Activated T-helper 1 cell treated with Interleukin-2 at 50 U/mL for 16 hours (primary cell): ENCODE results near the gene BTAF1.

Experiments used
- DNase-seq: peaks from one replicate; pipeline ENCODE4 v3.0.0-alpha.2; 2020; ENCODE audit warnings: low read depth

Gene BTAF1

DNA sequence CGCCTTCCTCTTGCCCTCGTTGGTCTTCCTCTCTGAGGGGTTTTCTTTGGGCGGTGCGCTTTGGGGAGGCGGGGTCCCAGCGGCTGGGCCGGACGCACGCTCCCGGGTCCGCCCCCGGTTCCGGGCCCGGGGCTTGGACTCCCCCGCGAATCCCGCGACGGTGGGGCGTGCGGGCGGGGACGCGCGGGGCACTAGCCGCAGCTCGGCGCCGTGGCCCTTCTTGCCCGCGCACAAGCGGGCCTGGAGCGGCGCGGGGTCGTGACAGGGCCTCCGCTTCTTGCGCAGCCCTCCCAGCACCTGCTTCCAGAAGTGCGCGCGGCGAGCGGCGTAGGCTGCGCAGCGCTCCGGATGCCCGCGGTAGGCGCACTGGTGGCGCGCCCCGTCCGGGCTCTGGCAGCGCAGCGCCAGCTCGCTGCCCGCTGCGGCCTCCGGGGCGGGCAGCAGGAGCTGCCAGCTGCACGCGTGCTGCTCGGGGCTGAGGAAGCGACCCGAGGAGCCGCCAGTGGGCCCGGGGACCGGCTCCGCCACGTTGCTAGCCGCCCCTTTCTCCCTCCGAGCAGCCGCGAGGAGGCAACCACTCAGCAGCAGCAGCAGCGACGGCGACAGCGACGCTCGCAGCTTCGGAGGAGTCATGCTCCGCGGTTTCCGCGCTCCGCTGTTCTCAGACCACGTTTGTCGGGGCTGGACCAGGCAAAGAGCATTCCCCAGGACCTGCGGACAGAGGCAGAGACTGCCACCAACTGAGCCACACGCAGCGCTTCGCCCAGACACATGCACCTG is 15.0 kb upstream of the BTAF1 start:
- peak; percentile 50 for DNase-seq

DNA sequence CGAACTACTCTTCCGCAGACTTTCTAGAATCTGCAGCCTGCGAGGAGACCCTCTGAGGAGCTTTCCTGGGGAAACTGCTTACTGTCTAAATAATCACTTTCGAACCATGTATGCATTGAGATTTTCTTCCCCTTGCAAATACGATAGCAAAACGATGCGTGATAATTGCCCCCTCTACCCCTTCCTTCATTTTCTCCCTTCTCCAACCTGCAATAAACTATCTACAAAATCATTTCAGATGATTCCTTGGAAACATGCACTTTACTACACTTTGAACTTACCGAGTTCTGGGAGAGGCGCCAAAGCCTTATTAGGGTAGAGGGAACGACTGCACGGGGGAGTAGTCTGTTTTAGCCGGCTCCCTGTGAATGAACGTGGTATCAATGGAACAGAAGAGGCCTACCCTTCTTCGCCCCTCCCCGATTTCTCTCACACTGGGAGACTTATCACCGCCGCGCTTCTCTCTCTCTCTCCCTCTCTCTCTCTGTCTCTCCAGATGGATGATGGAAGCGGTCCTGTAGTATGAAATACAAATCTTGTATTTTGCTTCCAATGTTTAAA is 14.4 kb upstream of the BTAF1 start, which contains the start of gene FGFBP3:
TSS of gene FGFBP3 (minus strand) at position 370 of the 561 bp plus-strand sequence. CDS start 517 bp downstream, outside the sequence.
- DNase-seq = no peak

DNA sequence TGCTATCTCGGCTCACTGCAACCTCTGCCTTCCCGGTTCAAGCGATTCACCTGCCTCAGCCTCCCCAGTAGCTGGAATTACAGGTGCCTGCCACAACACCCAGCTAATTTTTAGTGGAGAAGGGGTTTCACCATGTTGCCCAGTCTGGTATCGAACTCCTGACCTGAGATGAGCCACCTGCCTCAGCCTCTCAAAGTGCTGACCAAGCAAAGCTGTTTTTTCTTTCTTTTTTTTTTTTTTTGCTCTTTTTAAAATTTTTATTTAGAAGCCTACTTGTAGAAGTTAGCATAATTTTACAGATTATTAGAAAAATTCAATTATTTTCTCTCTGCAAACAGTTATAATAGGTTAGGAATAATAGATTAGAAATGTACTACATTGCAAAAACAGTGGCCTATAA is 13.1 kb upstream of the BTAF1 start:
- no peak for DNase-seq

DNA sequence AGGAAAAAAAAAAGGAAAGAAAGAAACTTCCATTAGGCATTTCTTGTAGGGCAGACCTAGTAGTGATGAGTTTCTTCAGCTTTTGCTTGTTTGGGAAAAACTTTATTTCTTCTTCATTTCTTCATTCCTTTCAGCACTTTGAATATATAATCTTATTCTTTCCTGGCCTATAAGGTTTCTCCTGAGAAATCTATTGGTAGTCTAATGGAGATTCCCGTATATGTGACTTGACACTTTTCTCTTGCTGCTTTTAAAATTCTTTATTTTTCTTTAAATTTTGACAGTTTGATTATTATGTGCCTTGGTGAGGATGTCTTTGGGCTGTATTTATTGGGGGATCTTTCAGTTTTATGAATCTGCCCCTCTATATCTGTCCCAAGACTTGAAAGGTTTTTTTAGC is 3.9 kb upstream of the BTAF1 start:
- no peak for DNase-seq

DNA sequence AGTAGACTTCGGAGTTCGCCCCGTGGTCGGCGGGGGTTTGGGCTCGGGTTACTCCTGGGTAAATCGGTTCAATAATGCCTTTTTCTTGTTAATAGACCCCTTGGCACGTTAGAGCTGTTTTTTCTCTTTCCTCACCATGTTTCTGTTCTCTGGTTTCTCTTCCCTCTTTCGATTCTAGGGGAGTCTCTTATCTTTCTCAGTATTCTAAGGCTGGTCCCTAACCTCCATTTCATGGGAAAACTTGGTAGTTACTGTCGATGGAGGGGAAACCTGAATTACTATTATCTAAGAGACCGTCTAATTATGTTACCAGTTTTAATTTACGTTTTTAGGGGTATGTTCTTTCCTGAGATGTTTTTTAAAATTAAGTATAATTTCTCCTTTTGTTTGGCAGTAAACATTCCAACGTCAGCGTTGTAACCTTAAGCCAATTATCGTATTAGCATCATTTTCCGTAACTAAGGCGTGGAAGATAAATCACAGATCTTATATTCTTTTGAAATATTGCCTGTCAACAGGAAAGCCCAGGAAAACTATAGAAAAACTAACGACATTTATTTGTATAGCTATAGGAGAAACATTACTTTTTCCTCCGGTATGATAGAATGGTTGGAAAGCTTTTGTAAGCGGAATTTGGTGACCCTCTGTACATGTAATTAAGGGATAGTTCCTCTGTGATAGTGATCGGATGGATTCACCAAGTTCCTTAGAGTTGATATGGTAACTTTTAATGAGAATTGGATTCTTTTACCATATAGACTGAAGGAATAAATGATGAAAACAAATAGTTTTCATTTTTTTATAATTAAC is 847 bp downstream of the BTAF1 start:
- DNase-seq = no peak

DNA sequence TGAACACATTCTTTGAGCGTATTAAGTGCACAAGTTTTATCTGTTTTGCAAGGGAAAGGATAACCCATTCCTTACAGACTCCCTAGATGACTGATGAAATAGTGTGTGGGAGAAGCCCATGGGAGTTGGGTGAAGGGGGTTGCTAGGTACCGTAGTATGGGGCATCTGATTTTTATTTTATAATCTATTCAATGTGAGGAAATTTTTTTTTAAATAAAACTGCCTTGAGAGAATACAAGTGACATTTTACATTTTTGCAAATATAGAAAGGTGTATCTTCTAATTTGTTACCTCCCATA is 1.4 kb downstream of the BTAF1 start:
- no peak for DNase-seq

DNA sequence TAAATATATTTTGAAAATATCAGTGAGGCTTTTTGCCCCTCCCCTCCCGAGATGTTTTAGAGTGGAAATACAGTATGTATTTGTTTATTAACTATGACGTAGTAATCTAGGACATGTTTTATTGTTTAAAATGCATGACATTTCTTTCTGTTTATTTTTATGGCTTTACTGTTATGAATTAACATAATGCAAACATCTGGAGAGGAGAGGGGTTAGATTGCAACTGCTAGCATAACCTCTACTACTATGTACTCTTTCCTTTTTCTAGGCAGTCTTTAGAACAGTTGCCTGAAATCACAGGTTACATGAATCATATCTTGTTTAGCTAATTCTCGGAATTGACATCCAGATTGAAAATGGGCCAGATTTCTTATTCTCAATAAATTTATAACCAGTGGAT is 7.4 kb downstream of the BTAF1 start:
- no peak for DNase-seq

DNA sequence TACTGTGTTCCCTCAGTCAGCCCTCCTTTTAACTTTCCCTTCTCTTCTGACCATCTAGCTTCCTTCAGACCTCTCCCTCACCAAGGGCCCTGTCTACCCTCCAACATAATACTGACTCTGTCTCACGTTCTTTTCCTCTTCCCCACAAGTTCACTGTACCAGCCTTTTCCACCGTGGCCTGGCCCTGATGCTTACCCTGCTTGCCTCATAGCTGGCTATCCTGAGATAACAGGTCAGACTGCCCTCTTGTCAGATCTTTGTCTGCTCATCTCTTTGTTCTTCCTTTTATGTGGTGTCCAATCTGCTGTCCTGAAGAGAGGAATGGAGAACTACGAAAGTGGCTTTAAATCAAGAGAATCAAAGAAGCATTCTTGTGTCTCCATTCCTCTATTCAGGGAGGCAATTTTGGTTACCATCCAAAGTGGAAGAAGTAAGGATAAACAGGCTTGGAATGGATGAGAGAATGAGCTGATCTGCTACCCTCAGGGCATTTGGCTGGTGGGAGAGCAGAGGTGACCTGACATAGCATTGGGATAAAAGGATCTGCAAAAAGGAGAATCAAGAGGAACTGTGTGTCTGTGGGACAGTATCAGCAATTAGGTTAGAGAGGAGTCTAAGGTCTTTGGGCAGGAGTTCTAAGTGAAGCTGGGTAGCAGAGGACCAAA is 8.1 kb downstream of the BTAF1 start:
- no peak for DNase-seq

DNA sequence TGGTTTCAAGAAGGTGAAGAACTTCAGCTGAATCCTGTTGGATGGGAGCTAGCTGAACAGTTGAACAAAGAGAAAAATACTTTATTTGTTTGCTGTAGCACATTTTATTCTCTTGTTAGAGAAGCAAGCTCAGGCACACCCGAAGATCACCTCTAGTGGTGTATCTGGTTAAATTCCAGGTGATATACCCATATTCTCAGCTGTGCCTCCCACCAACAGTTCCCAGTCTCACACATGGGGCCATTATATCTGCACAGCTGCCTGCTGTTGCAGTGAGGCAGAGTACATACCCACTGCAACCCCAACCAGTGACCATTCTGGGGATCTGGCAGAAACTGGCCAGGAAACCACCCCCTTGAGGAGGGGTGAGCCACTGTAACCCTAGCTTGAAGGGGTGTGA is 9.2 kb downstream of the BTAF1 start:
- no peak for DNase-seq

DNA sequence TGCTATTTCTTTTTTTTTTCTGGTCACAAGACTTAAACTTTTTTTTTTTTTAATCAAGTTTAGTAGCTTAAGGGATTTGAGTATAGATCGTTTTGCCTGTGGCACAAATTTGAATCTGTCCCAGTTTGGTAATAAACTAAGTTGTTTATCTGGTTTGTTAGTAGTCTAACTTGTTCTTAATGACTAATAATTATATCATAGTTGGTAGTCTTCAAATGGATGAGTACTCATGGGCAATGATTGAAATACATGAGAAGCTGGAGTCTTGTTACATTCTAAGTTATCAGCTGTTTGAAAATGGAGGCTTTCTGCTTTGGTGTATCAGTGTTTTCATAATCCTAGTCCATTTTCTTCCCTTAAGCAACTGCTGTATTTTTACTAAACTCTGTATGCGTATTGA is 12.3 kb downstream of the BTAF1 start:
- no peak for DNase-seq

DNA sequence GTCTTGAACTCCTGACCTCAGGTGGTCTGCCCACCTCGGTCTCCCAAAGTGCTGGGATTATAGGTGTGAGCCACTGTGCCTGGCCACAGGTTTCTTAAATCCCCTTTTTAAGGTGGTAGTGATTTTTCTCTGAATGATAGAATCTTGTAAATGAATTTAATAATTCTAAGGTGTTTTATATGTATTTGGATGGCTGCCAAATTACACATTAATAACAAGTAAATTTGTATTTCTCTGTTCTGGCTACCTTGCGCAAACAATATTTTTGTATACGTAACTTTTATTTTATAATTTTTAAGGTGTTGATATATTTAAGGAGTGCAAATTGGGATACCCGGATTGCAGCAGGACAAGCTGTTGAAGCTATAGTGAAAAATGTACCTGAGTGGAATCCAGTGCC is 16.1 kb downstream of the BTAF1 start:
- no peak for DNase-seq

DNA sequence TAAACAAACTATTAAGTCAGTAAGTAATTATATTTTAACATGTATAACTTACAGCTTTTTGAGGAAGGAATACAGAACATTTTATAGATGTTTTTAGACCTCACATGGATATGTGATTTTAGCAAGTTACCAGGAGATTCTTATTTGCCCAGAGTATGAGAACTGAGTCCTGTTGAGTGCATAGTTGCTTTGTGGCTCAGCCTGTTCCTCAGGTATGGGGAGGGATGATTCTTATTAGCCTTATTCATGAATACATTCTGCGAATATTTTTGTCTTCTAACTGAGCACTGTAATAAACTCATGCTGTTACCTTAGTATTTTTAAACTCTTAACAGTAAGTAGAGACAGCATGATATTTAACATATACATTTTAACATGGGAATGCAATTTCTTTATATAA is 17.9 kb downstream of the BTAF1 start:
- no peak for DNase-seq

DNA sequence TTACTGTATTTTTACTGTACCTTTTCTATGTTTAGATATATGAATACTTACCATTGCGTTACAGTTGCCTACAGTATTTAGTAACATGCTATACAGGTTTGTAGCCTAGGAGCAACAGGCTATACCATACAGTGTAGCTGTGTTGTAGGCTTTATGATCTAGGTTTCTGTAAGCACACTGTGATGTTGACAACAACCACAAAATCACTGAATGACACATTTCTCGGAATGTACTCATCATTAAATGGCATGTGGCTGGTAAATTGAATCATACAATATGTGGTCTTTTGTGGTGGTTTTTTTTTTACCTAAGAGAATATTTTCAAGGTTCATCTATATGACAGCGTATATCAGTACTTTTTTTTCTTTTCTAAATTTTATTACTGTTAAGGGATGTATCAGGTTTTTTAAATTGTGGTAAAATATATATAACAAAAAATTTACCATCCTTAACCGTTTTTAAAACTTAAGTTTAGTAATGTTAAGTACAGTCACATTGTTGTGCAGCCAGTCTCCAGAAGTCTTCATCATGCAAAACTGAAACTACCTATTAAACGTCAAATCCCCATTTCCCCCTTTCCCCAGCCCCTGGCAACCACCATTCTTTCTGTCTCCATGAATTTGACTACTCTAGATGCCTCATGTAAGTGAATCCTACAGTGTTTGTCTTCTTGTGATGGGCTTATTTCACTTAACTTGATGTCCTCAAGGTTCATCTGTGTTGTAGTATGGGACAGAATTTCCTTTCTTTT is 21.5 kb downstream of the BTAF1 start:
- no peak for DNase-seq

DNA sequence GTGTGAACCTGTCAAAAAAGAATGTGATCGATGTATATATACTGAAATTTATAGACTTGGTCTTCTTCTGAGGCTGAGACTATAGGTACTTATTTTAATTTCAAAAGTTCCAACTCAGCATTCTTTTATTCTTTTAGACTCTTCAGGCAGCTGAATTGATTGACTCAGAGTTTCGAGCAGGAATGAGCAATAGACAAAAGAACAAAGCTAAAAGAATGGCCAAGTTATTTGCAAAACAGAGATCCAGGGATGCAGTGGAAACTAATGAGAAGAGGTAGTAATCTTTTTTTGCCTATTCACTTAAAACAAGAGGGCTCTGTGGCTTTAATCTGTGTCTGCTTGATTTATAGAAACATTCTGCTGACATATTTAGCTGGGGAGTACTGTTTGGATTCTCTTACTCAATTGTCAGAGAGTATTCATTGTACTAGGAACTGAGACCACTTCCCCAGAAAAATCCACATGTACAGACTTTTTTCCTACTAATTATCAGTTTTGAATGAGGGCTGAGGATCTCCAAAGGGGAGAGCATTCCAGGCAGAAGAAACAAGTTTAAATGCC is 30.1 kb downstream of the BTAF1 start:
- DNase-seq = no peak

DNA sequence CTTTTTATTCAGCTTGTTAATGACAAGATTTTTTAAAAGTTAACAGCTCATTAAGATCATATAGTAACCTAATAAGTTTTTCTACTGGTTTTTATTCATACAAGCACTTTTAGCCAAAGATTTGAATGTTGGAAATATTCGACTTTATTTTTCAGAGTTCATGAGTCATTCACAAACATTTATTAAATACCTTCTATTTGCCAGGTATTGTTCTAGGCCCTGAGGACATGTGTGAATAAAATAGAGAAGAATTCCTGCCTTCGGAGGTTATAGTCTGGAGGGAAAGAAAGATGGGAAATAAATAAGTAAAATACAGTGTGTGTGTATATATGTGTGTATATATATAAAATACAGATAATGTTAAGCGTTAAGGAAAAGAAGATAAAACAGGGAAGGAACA is 31.5 kb downstream of the BTAF1 start:
- no peak for DNase-seq

DNA sequence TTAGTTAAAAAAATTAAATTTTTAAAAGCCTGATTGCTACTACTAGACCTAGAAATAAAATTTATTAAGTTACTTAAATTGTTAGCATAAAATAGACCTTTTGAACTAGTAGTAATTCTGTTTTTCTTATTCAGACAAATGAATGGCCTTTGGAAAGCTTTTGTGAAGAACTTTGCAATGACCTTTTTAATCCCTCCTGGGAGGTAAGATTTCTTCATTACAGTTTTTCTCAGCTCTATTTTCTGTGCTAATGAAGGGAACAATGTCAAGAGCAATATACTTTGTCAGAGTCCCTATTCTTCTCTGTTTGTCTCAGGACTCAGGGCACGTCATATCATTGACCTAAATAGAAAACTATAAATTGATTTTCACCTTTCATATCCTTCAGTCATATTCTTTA is 33.5 kb downstream of the BTAF1 start:
- DNase-seq = no peak

DNA sequence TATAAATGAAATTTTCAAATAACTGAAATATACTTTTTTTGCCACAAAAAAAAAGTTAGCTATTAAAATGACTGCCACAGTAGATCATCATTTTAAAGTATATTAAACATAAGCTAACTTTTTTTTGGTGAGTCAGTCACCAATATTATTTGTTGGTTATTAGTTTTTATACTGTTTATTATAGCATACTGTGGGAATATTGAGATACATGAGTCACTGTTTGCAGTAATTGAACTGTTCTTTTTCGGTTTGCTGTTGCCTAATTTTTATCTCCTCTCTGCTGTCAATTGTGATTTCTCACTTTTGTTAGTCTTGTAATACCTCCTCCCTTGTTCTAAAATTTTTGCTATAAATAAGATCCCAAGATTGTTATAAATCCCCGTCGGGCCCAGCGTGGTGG is 45.7 kb downstream of the BTAF1 start:
- DNase-seq = no peak

DNA sequence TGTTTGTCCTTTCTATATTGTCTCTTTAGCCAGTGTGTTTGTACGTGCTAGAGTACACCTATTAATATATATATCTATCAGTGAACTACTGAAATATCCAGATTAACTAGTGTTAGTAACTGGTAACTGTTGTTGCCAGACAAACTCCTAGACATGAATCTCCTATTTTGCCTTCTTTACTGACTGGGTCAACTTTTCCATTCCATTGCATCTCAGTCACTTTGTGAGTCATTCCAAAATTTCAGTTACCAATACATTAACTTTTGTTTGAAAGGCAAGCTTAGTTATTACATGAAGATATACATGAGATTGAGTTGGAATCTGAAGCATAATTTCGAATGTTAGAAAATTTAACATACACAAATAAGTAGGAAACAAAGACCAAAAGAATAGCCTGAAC is 51.4 kb downstream of the BTAF1 start:
- DNase-seq = no peak

DNA sequence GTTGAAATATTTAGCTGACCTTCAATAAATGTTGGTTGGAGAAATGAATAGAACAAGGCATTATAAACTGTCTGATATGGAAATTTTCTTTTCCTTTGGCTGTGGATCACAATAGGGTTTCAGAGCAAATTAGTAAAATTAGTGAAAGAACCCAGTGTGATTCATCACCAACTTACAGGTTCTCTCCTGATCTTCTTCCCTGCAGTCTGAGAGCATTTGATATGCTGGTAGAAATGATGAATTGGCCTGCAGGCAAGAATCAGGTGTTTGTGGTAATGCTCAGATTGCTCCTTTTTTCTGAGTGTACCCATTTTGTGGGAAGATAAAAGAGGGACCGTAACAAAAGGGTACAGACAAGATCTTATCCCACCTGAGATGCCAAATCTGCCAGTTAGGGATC is 51.9 kb downstream of the BTAF1 start:
- DNase-seq = no peak

DNA sequence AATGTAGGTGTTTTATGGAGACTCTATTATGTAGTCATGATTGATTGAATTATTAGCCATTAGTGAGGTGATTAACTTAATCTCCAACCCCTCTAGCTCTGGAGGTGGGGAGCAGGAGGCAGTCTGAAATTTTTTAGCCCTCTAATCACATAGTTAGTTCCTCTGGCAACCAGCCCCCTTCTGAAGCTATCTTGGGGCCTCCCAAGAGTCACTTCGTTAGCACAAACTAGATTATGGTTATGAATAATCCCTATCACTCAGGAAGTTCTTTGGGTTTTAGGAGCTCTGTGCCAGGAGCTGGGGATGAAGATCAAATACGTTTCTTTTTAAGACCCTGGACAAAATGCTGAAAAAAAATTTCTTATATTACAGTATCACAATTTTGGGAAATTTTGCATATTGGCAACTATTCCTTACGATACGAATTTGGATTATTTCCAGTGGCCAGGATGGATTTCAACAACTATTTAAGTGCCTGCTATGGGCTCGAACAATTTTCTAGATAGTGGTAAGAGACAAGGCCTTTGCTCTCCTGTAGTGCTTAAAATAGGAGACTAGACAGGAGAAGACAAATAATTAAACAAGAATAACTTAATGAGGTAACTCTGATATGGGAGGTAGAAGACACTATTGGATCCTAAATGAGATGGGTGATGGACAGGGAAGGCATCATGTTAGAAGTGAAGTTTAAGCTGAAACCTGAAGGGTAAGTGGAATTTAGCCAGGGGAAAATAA is 52.9 kb downstream of the BTAF1 start:
- DNase-seq = no peak

DNA sequence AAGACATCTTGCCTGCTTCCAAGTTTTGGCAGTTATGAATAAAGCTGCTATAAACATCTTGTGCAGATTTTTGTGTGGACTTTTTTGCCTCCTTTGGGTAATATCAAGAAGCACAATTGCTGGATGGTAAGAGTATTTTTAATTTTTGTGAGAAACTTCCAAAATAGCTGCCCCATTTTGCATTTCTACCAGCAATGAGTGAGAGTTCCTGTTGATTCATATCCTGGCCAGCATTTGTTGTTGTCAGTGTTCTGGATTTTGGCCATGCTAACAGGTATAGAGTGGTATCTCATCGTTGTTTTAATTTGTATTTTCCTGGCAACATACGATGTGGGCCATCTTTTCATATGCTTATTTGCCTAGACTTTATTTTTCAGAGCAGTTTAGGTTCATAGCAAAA is 53.9 kb downstream of the BTAF1 start:
- DNase-seq = no peak
